ENCODE measurements around the gene CLEC16A.
A peak's percentile ranks its signal among the peaks of the same experiment; 100 is the strongest.

The CLEC16A gene

DNA sequence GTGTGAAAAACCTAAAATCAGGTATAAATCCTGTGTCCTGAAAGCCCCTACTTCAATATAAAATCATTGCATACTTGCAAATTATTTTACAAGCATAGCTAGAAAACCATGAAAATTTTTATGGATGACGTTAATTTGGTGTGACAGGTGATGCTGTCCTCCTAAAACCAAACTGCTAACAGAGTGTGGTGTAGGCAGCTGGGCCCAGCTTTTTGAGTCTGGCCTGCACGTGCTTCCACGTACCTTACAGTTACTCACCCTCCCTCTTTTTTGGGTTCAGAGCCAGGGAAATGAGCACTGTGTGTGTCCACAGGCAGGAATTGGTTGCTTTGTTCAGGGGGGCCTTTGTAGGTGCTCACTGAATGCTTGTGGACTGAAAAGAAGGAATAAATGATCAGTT is 36.4 kb downstream of the CLEC16A start:
- H3K4me3 ChIP-seq (replicated peaks; ENCODE audit: low read depth, low read length) = no peak overlapping the region
- no peaks in the 10 kb centered on the region for H3K27me3 ChIP-seq (replicated peaks; ENCODE audit: control insufficient read depth, insufficient read depth, low read length)
- TF ChIP-seq, protein P1, sequence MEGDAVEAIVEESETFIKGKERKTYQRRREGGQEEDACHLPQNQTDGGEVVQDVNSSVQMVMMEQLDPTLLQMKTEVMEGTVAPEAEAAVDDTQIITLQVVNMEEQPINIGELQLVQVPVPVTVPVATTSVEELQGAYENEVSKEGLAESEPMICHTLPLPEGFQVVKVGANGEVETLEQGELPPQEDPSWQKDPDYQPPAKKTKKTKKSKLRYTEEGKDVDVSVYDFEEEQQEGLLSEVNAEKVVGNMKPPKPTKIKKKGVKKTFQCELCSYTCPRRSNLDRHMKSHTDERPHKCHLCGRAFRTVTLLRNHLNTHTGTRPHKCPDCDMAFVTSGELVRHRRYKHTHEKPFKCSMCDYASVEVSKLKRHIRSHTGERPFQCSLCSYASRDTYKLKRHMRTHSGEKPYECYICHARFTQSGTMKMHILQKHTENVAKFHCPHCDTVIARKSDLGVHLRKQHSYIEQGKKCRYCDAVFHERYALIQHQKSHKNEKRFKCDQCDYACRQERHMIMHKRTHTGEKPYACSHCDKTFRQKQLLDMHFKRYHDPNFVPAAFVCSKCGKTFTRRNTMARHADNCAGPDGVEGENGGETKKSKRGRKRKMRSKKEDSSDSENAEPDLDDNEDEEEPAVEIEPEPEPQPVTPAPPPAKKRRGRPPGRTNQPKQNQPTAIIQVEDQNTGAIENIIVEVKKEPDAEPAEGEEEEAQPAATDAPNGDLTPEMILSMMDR (IDR thresholded peaks at IDR 0.05; ENCODE audit: insufficient read depth, low read length, poor library complexity, severe bottlenecking) = no peak
- H3K36me3 ChIP-seq (ENCODE audit: control insufficient read depth, insufficient read depth, low read length) = peaks cover 15% of the 10 kb centered on the region
- DNase-seq (ENCODE audit: extremely low read depth, insufficient read length) = no peak

DNA sequence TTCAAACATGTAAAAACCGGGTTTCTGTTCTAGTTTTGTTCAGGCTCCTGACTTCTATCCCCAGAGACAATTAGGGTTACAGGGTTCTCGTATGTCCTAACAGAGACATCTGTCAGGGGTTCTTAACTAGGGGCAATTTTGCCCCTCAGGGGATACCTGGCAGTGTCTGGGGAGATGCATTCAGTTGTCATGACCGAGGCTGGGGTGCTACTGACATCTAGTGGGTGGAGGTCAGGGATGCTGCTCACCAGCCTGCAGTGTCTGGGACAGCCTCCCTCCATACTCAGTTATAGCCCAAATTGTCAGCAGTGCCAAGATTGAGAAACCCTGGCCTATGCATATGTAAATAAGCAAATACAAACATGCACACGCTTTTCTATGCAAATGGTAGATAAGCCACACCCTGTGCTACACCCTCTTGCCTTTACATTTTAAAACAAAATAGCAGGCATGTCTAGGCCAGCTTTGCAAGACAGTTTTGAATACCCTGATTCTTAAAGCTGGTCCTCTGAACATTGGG is 37.4 kb downstream of the CLEC16A start:
- peak overlapping the region; percentile 22; the same call in 1 of the 2 replicates for H3K4me3 ChIP-seq (replicated peaks; ENCODE audit: low read depth, low read length)
- peaks cover 15% of the 10 kb centered on the region for H3K36me3 ChIP-seq (ENCODE audit: control insufficient read depth, insufficient read depth, low read length)
- no peaks in the 10 kb centered on the region for H3K27me3 ChIP-seq (replicated peaks; ENCODE audit: control insufficient read depth, insufficient read depth, low read length)
- DNase-seq (ENCODE audit: extremely low read depth, insufficient read length) = peak; percentile 52
- TF ChIP-seq, protein P1 (IDR thresholded peaks at IDR 0.05; ENCODE audit: insufficient read depth, low read length, poor library complexity, severe bottlenecking) = peak; percentile 82

DNA sequence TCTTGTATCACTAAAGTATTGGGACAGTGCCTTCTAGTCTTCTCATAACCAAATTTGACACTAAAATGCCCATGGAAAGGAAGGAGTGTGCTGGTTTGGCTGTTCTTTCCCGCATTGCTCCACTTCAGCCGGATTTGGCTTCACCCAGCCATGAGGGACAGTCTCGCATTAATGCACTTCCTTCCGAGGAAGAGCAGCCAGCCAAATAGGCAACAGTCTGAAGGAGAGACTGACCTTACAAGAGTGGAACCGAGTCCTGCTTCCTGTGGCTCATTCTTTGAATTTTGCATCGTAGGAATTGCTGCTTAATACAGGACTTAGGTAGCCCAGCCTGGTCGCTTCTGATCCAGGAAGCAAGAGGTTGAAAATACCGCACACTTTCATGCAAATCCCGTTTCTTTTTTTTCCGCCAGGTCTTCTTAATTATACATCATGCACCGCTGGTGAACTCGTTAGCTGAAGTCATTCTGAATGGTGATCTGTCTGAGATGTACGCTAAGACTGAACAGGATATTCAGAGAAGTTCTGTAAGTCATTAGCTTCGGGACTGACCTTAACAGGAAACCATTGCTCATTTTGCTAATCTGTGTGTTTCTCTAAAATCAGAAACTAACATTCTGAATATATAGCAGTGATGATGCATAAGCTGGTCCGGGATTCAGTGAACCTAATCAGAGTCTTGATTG is 38.2 kb downstream of the CLEC16A start:
- peak; percentile 64 for DNase-seq (ENCODE audit: extremely low read depth, insufficient read length)
- Histone ChIP-seq H3K4me3 (replicated peaks; ENCODE audit: low read depth, low read length) (peak overlapping the region; percentile 23), H3K27me3 (replicated peaks; ENCODE audit: control insufficient read depth, insufficient read depth, low read length) (no peaks in the 10 kb centered on the region), H3K36me3 (ENCODE audit: control insufficient read depth, insufficient read depth, low read length) (peaks cover 13% of the 10 kb centered on the region)
- TF ChIP-seq, protein P1 (IDR thresholded peaks at IDR 0.05; ENCODE audit: insufficient read depth, low read length, poor library complexity, severe bottlenecking) = no peak

DNA sequence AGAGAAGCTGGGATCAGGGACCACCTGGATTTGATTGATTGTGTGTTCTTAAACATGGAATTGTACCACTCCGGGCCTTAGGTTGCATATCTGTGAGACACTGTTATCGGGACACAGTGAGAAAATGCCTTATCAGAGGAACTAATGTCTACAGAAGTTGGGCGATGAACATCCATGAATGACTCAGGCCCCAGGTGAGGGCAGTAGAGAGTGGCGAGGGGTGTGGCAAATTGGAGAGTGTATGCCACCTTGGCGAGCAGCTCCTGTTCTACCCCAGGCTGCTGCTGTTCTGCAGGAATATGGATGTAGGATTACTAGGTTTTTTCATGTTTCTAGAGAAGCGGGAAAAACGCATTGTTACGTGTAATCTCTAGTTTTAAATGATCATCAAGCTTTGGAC is 38.8 kb downstream of the CLEC16A start:
- no peak for DNase-seq (ENCODE audit: extremely low read depth, insufficient read length)
- Histone ChIP-seq H3K36me3 (ENCODE audit: control insufficient read depth, insufficient read depth, low read length) (peaks cover 9% of the 10 kb centered on the region), H3K4me3 (replicated peaks; ENCODE audit: low read depth, low read length) (0 out of 2 replicates have a peak overlapping the region, but pooled peaks have one; percentile 23), H3K27me3 (replicated peaks; ENCODE audit: control insufficient read depth, insufficient read depth, low read length) (no peaks in the 10 kb centered on the region)
- TF ChIP-seq, protein P1 (IDR thresholded peaks at IDR 0.05; ENCODE audit: insufficient read depth, low read length, poor library complexity, severe bottlenecking) = peak; percentile 62

DNA sequence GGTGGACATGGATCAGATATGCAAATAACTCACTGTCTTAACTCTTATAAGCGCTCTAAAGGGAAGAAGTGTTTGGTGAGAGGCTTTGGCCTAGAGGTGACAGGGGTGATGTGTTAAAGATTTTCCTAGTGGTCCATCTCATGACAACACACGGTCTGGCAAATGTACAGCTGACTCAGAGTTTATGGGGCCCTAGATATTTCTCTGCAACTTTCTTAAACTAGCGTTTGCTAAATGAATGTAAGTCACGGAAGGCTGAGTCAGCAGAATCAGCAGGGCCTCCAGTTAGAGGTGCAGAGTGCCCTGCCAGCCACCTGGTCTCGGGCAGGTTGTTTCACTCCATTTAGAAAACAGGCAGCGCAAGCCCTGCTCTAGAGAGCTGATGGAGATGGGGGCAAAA is 40.1 kb downstream of the CLEC16A start:
- no peak for DNase-seq (ENCODE audit: extremely low read depth, insufficient read length)
- peaks cover 6% of the 10 kb centered on the region for H3K36me3 ChIP-seq (ENCODE audit: control insufficient read depth, insufficient read depth, low read length)
- TF ChIP-seq, protein P1 (IDR thresholded peaks at IDR 0.05; ENCODE audit: insufficient read depth, low read length, poor library complexity, severe bottlenecking) = no peak
- no peak overlapping the region for H3K4me3 ChIP-seq (replicated peaks; ENCODE audit: low read depth, low read length)
- H3K27me3 ChIP-seq (replicated peaks; ENCODE audit: control insufficient read depth, insufficient read depth, low read length) = no peaks in the 10 kb centered on the region

Data from GM06990 (cell line).